Memory B cell (primary cell): ENCODE measurements around the gene RSPO3.

ENCODE experiments used
- ATAC-seq: fragments of 150-1000 bp; cut with Tn5 transposase; 2 replicates; pipeline ENCODE4 v1.10.0; 2021; ENCODE audit warnings: low read depth, mild to moderate bottlenecking, moderate library complexity
- DNase-seq, 2 donors: peaks; one replicate each; pipeline ENCODE4 v3.0.0; 2022; ENCODE audit warnings: low spot score in 2 of 2
- H3K27ac Mint-ChIP-seq: one replicate; pipeline ENCODE4 v1.8.0; 2022; ENCODE audit warnings: mild to moderate bottlenecking, moderate library complexity, mixed read lengths
- H3K27me3 Mint-ChIP-seq: one replicate; pipeline ENCODE4 v1.8.0; 2022; ENCODE audit warnings: mixed read lengths
- H3K36me3 Mint-ChIP-seq: one replicate; pipeline ENCODE4 v1.8.0; 2022; ENCODE audit warnings: mild to moderate bottlenecking, mixed read lengths
- H3K4me1 Mint-ChIP-seq: one replicate; pipeline ENCODE4 v1.8.0; 2022; ENCODE audit warnings: mixed read lengths
- H3K4me3 Mint-ChIP-seq: one replicate; pipeline ENCODE4 v1.8.0; 2022; ENCODE audit warnings: mild to moderate bottlenecking, moderate library complexity, mixed read lengths
- H3K9me3 Mint-ChIP-seq: one replicate; pipeline ENCODE4 v1.8.0; 2022; ENCODE audit warnings: mixed read lengths

The RSPO3 gene

GRCh38 chr6:127120023-127120786 is 1.7 kb downstream of the RSPO3 start:
- H3K4me3 Mint-ChIP-seq: peak overlapping the region; percentile 65
- ATAC-seq (no peak), DNase-seq (no peak)
- H3K27ac Mint-ChIP-seq: no peak overlapping the region
- H3K27me3 Mint-ChIP-seq: peaks cover 27% of the 10 kb centered on the region
- H3K4me1 Mint-ChIP-seq: peaks cover 22% of the 10 kb centered on the region
- no peaks in the 10 kb centered on the region for H3K36me3 Mint-ChIP-seq
- no peaks in the 10 kb centered on the region for H3K9me3 Mint-ChIP-seq

GRCh38 chr6:127120787-127121636 is 2.5 kb downstream of the RSPO3 start:
- peaks cover 22% of the 10 kb centered on the region for H3K4me1 Mint-ChIP-seq
- H3K4me3 Mint-ChIP-seq: peak overlapping the region; percentile 65

GRCh38 chr6:127121637-127121960 is 3.1 kb downstream of the RSPO3 start:
- no peaks in the 10 kb centered on the region for H3K9me3 Mint-ChIP-seq
- DNase-seq (no peak), ATAC-seq (no peak)
- no peak overlapping the region for H3K4me3 Mint-ChIP-seq
- H3K27me3 Mint-ChIP-seq: peaks cover 23% of the 10 kb centered on the region
- peaks cover 22% of the 10 kb centered on the region for H3K4me1 Mint-ChIP-seq
- H3K27ac Mint-ChIP-seq: no peak overlapping the region
- no peaks in the 10 kb centered on the region for H3K36me3 Mint-ChIP-seq

More at GRCh38 chr6:127120787-127121636, 2.5 kb downstream of the RSPO3 start:
- Mint-ChIP-seq H3K27ac (no peak overlapping the region), H3K36me3 (no peaks in the 10 kb centered on the region), H3K27me3 (peaks cover 24% of the 10 kb centered on the region), H3K9me3 (no peaks in the 10 kb centered on the region)
- peak; percentile 66 for ATAC-seq
- DNase-seq: peak; percentile 38 to 41

- H3K36me3 Mint-ChIP-seq: no peaks in the 10 kb centered on the region
- no peak overlapping the region for H3K4me3 Mint-ChIP-seq
- DNase-seq (no peak), ATAC-seq (no peak)
- peaks cover 11% of the 10 kb centered on the region for H3K4me1 Mint-ChIP-seq
- no peaks in the 10 kb centered on the region for H3K9me3 Mint-ChIP-seq
- H3K27ac Mint-ChIP-seq: no peak overlapping the region
- peaks cover 12% of the 10 kb centered on the region for H3K27me3 Mint-ChIP-seq
Measured at GRCh38 chr6:127124172-127124571, 5.7 kb downstream of the RSPO3 start.

GRCh38 chr6:127124680-127125079 is 6.2 kb downstream of the RSPO3 start:
- DNase-seq (no peak), ATAC-seq (no peak)
- peaks cover 12% of the 10 kb centered on the region for H3K27me3 Mint-ChIP-seq
- H3K27ac Mint-ChIP-seq: no peak overlapping the region
- peaks cover 11% of the 10 kb centered on the region for H3K4me1 Mint-ChIP-seq
- no peaks in the 10 kb centered on the region for H3K9me3 Mint-ChIP-seq
- H3K4me3 Mint-ChIP-seq: no peak overlapping the region
- H3K36me3 Mint-ChIP-seq: no peaks in the 10 kb centered on the region

GRCh38 chr6:127128066-127128465 is 9.6 kb downstream of the RSPO3 start:
- ATAC-seq: no peak
- Mint-ChIP-seq H3K4me3 (no peak overlapping the region), H3K4me1 (no peaks in the 10 kb centered on the region), H3K36me3 (no peaks in the 10 kb centered on the region), H3K27ac (no peak overlapping the region), H3K27me3 (peaks cover 4% of the 10 kb centered on the region), H3K9me3 (no peaks in the 10 kb centered on the region)
- no peak for DNase-seq

GRCh38 chr6:127129251-127129650 is 10.8 kb downstream of the RSPO3 start:
- Mint-ChIP-seq H3K9me3 (no peaks in the 10 kb centered on the region), H3K4me3 (no peak overlapping the region), H3K4me1 (no peaks in the 10 kb centered on the region), H3K27ac (no peak overlapping the region), H3K36me3 (no peaks in the 10 kb centered on the region), H3K27me3 (no peaks in the 10 kb centered on the region)
- DNase-seq (no peak), ATAC-seq (no peak)

- DNase-seq (no peak), ATAC-seq (no peak)
- H3K4me3 Mint-ChIP-seq: no peak overlapping the region
- H3K36me3 Mint-ChIP-seq: no peaks in the 10 kb centered on the region
- H3K27me3 Mint-ChIP-seq: peaks cover 1% of the 10 kb centered on the region
- no peak overlapping the region for H3K27ac Mint-ChIP-seq
- no peaks in the 10 kb centered on the region for H3K9me3 Mint-ChIP-seq
- H3K4me1 Mint-ChIP-seq: no peaks in the 10 kb centered on the region
Measured at GRCh38 chr6:127131275-127131674, 12.8 kb downstream of the RSPO3 start.

GRCh38 chr6:127131772-127132376 is 13.4 kb downstream of the RSPO3 start:
- H3K27me3 Mint-ChIP-seq: peaks cover 3% of the 10 kb centered on the region
- no peaks in the 10 kb centered on the region for H3K4me1 Mint-ChIP-seq
- H3K4me3 Mint-ChIP-seq: no peak overlapping the region
- H3K27ac Mint-ChIP-seq: no peak overlapping the region
- DNase-seq (no peak), ATAC-seq (no peak)
- no peaks in the 10 kb centered on the region for H3K9me3 Mint-ChIP-seq
- H3K36me3 Mint-ChIP-seq: no peaks in the 10 kb centered on the region

- Mint-ChIP-seq H3K27me3 (peaks cover 3% of the 10 kb centered on the region), H3K9me3 (no peaks in the 10 kb centered on the region), H3K36me3 (no peaks in the 10 kb centered on the region), H3K4me1 (no peaks in the 10 kb centered on the region), H3K27ac (no peak overlapping the region), H3K4me3 (no peak overlapping the region)
- DNase-seq: no peak
- no peak for ATAC-seq
Measured at GRCh38 chr6:127134136-127134535, 15.7 kb downstream of the RSPO3 start.

GRCh38 chr6:127136786-127137185 is 18.3 kb downstream of the RSPO3 start:
- Mint-ChIP-seq H3K4me1 (no peaks in the 10 kb centered on the region), H3K9me3 (no peaks in the 10 kb centered on the region), H3K27me3 (peaks cover 7% of the 10 kb centered on the region), H3K27ac (no peak overlapping the region), H3K36me3 (no peaks in the 10 kb centered on the region), H3K4me3 (no peak overlapping the region)
- ATAC-seq: no peak
- DNase-seq: no peak

- Mint-ChIP-seq H3K36me3 (no peaks in the 10 kb centered on the region), H3K9me3 (no peaks in the 10 kb centered on the region), H3K4me1 (no peaks in the 10 kb centered on the region), H3K27me3 (peaks cover 8% of the 10 kb centered on the region), H3K27ac (no peak overlapping the region), H3K4me3 (no peak overlapping the region)
- no peak for DNase-seq
- no peak for ATAC-seq
Measured at GRCh38 chr6:127146932-127147331, 28.5 kb downstream of the RSPO3 start.

- ATAC-seq: no peak
- Mint-ChIP-seq H3K4me1 (no peaks in the 10 kb centered on the region), H3K9me3 (no peaks in the 10 kb centered on the region), H3K27me3 (peaks cover 8% of the 10 kb centered on the region), H3K4me3 (no peak overlapping the region), H3K36me3 (no peaks in the 10 kb centered on the region), H3K27ac (no peak overlapping the region)
- no peak for DNase-seq
Measured at GRCh38 chr6:127147534-127147933, 29.1 kb downstream of the RSPO3 start.

GRCh38 chr6:127148511-127148910 is 30.0 kb downstream of the RSPO3 start:
- Mint-ChIP-seq H3K4me3 (no peak overlapping the region), H3K36me3 (no peaks in the 10 kb centered on the region), H3K4me1 (no peaks in the 10 kb centered on the region), H3K27ac (no peak overlapping the region), H3K27me3 (peaks cover 8% of the 10 kb centered on the region), H3K9me3 (no peaks in the 10 kb centered on the region)
- ATAC-seq: no peak
- no peak for DNase-seq
